Osteoblast (primary cell): Measurements from ENCODE around the gene TMEM170A. TPM values are rescaled to one million over a fixed set of nuclear protein-coding genes. Genes with fewer than 3 reads are reported as not detected.

Experiments
- DNase-seq: peaks from one replicate; pipeline ENCODE4 v3.0.0; 2011; ENCODE audit warnings: low spot score, mixed read lengths; ENCODE audit not compliant: insufficient read length; ENCODE audit errors: missing footprints
- H2AFZ ChIP-seq: 2 replicates; pipeline ENCODE4 v1.6.0; 2011; ENCODE audit warnings: mild to moderate bottlenecking, low read length
- H3K27ac ChIP-seq: 2 replicates; pipeline ENCODE4 v1.5.1; 2011; ENCODE audit warnings: mild to moderate bottlenecking, low read depth, low read length, moderate library complexity
- H3K27me3 ChIP-seq: 2 replicates; pipeline ENCODE4 v1.6.0; 2012; ENCODE audit warnings: mild to moderate bottlenecking, control low read depth, inconsistent platforms, low read length, moderate library complexity; ENCODE audit not compliant: insufficient read depth
- H3K36me3 ChIP-seq: 2 replicates; pipeline ENCODE4 v1.5.1; 2011; ENCODE audit warnings: mild to moderate bottlenecking, low read length, control low read depth, moderate library complexity; ENCODE audit not compliant: insufficient read depth
- H3K4me1 ChIP-seq: 2 replicates; pipeline ENCODE4 v1.5.1; 2011; ENCODE audit warnings: mild to moderate bottlenecking, low read length, control low read depth, moderate library complexity; ENCODE audit not compliant: insufficient read depth
- H3K4me2 ChIP-seq: 2 replicates; pipeline ENCODE4 v1.6.0; 2011; ENCODE audit warnings: mild to moderate bottlenecking, low read length; ENCODE audit not compliant: insufficient read depth
- H3K4me3 ChIP-seq: fragments of 200-600 bp; sonication (generic); 3 replicates; pipeline ENCODE4 v1.5.1; 2012; ENCODE audit warnings: mild to moderate bottlenecking, low read length, inconsistent platforms; ENCODE audit not compliant: insufficient read depth
- H3K79me2 ChIP-seq: 2 replicates; pipeline ENCODE4 v1.6.0; 2012; ENCODE audit warnings: mild to moderate bottlenecking, low read length, control low read depth, inconsistent platforms; ENCODE audit not compliant: insufficient read depth
- H3K9me3 ChIP-seq: 2 replicates; pipeline ENCODE4 v1.5.1; 2011; ENCODE audit warnings: low read depth, low read length, control low read depth
- H4K20me1 ChIP-seq: 2 replicates; pipeline ENCODE4 v1.6.0; 2012; ENCODE audit warnings: mild to moderate bottlenecking, low read length, control low read depth; ENCODE audit not compliant: insufficient read depth
- total RNA-seq: library from RNA; depleted of rRNA; stranded (reverse); fragments of >200 nt; gene quantifications from 2 replicates; pipeline ENCODE4 v1.2.3, GENCODE V29; 2012
- TF ChIP-seq, protein P1 (sequence below): IDR thresholded peaks from 2 replicates; pipeline ENCODE4 v1.5.1; 2011; ENCODE audit warnings: mild to moderate bottlenecking, low read depth, low read length, moderate library complexity; ENCODE audit errors: extremely low read depth

TMEM170A gene
- total RNA-seq, 1 donor, result 11.6 TPM

DNA sequence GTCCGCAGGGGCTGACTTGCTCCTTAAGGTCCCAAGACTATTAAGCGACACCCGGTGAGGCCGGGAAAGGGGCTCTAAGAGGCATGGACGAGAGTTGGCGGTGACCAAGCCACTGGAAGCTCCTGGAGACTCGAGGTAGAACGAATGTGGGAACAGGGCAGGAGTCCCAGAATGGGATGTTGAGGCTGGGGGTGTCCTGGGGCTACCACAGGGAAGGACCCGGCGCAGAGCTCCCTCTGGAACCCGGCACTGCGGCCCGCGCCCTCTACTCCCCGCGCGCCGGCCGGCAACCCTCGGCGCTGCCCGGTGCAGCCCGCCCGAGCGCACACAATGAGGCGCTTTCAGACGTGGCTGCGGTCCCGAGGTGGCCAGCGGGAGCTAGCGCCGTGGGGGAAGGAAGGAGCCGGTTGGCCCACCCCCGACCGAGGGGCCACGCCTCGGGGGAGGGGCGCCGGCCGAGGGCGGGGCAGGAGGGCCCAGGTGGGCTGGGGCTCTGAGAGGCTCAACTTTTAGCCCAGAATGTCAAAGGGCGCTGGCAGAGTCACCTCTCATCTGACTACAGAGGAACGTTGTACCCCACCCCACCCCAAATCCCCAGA is 30.7 kb upstream of the TMEM170A start, which contains the start of gene CHST6:
CHST6 (minus strand) TSS at position 366 of the 599 bp plus-strand sequence. CDS start 15,613 bp downstream, outside the sequence.
- peak within 1 kb of the TSS; percentile 76 for H3K4me2 ChIP-seq
- no peaks in the 10 kb centered on the region for H4K20me1 ChIP-seq
- peak within 1 kb of the TSS; percentile 61 for H3K4me3 ChIP-seq
- TF ChIP-seq, protein P1, sequence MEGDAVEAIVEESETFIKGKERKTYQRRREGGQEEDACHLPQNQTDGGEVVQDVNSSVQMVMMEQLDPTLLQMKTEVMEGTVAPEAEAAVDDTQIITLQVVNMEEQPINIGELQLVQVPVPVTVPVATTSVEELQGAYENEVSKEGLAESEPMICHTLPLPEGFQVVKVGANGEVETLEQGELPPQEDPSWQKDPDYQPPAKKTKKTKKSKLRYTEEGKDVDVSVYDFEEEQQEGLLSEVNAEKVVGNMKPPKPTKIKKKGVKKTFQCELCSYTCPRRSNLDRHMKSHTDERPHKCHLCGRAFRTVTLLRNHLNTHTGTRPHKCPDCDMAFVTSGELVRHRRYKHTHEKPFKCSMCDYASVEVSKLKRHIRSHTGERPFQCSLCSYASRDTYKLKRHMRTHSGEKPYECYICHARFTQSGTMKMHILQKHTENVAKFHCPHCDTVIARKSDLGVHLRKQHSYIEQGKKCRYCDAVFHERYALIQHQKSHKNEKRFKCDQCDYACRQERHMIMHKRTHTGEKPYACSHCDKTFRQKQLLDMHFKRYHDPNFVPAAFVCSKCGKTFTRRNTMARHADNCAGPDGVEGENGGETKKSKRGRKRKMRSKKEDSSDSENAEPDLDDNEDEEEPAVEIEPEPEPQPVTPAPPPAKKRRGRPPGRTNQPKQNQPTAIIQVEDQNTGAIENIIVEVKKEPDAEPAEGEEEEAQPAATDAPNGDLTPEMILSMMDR, result no peak
- no peaks in the 10 kb centered on the region for H3K79me2 ChIP-seq
- no peaks in the 10 kb centered on the region for H3K36me3 ChIP-seq
- peaks cover 2% of the 10 kb centered on the region for H3K27me3 ChIP-seq
- H2AFZ ChIP-seq, result peak within 1 kb of the TSS; percentile 86
- no peaks in the 10 kb centered on the region for H3K9me3 ChIP-seq
- peak; percentile 91 for DNase-seq
- H3K4me1 ChIP-seq, result no peaks in the 10 kb centered on the region
- no peak within 1 kb of the TSS for H3K27ac ChIP-seq

DNA sequence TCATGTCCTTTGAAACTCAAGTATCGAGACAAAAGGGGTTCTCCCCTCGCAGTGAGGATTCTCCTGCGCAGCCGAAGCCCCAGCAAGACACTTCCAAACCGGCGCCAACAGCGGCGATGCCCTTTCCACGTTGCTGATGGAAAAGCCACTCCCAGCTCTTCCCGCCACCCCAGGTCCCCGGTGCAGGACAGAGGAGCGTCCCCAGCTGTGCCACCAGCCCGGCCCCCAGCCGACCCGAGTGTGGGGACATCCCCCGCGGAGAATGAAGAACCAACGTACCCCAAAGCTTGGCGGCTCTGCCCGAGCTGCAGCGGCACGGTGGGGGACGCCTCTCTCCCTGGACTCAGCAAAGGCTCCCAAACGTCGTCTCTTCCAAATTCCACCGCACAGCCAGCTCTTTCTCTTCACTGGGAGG is 30.2 kb upstream of the TMEM170A start:
- no peaks in the 10 kb centered on the region for H3K79me2 ChIP-seq
- no peaks in the 10 kb centered on the region for H3K36me3 ChIP-seq
- H3K4me2 ChIP-seq, result peak overlapping the region; percentile 76
- H3K27ac ChIP-seq, result no peak overlapping the region
- no peak for DNase-seq
- H4K20me1 ChIP-seq, result no peaks in the 10 kb centered on the region
- TF ChIP-seq, protein P1, result no peak
- no peaks in the 10 kb centered on the region for H3K4me1 ChIP-seq
- H3K4me3 ChIP-seq, result peak overlapping the region; percentile 61
- peak overlapping the region; percentile 86 for H2AFZ ChIP-seq
- H3K9me3 ChIP-seq, result no peaks in the 10 kb centered on the region
- H3K27me3 ChIP-seq, result peaks cover 2% of the 10 kb centered on the region

DNA sequence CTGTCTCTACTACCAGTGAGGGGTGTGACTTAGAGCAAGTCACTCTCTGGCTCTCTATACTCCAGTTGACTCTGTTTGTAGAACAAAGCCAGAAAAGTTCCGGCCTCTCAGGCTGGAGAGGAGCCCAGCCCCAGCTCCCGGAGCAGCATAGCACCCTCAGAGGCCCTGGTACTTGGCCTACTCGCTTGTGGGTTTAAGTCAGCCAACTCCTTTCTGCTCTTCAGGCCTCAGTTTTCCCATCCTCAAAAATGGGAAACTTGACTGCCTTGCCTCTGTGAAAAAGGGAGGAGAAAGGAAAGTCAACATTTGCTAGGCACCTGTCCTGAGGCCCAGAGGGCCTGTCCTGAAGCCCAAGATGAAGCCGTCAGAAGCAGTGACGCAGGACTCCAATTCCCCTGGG is 29.7 kb upstream of the TMEM170A start:
- TF ChIP-seq, protein P1, result no peak
- H3K9me3 ChIP-seq, result no peaks in the 10 kb centered on the region
- peak overlapping the region; percentile 76 for H3K4me2 ChIP-seq
- no peaks in the 10 kb centered on the region for H3K79me2 ChIP-seq
- H3K4me1 ChIP-seq, result no peaks in the 10 kb centered on the region
- H2AFZ ChIP-seq, result peak overlapping the region; percentile 86
- no peak for DNase-seq
- H3K27me3 ChIP-seq, result peaks cover 2% of the 10 kb centered on the region
- no peaks in the 10 kb centered on the region for H3K36me3 ChIP-seq
- no peak overlapping the region for H3K27ac ChIP-seq
- no peaks in the 10 kb centered on the region for H4K20me1 ChIP-seq
- no peak overlapping the region for H3K4me3 ChIP-seq

DNA sequence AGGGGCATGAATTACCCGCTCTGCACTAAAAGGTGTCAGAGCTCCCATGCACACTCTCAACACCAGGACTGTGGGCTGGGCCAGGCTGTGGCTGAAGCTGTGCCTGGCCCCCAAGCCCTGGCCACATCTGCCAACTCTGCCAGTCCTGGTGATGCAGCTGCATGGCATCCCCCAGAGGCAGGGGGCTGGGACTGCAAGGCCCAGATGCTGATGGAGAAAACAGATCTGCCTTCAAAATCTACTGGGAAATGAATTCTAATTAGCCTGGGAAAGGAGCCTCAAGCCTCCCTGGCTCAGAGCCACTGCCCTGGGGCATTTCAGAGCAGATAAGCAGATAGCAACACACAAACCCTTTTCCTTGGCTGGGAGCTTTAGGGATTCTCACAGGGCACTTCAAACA is 27.4 kb upstream of the TMEM170A start:
- H3K4me3 ChIP-seq, result no peak overlapping the region
- no peaks in the 10 kb centered on the region for H3K79me2 ChIP-seq
- no peaks in the 10 kb centered on the region for H4K20me1 ChIP-seq
- H3K4me1 ChIP-seq, result no peaks in the 10 kb centered on the region
- H3K36me3 ChIP-seq, result no peaks in the 10 kb centered on the region
- H3K4me2 ChIP-seq, result no peak overlapping the region
- no peak overlapping the region for H2AFZ ChIP-seq
- H3K27me3 ChIP-seq, result peaks cover 2% of the 10 kb centered on the region
- DNase-seq, result peak; percentile 86
- H3K27ac ChIP-seq, result no peak overlapping the region
- TF ChIP-seq, protein P1, result no peak
- no peaks in the 10 kb centered on the region for H3K9me3 ChIP-seq
